Adrenal gland (tissue), 12 donors: ENCODE measurements around the gene HCRTR1. TPM values are rescaled to one million over a fixed set of nuclear protein-coding genes. Genes with fewer than 3 reads are reported as not detected.

Experiments
- DNase-seq, 7 donors: peaks; one replicate each; pipeline ENCODE4 v3.0.0-alpha.2; 2019 to 2020
- H3K27ac ChIP-seq, 5 donors: fragments of 200-600 bp; sonication (generic) in 4 of 5; 1 replicate in 3 of 5; 2 replicates in 2 of 5; pipeline versions ENCODE4 v1.5.1 to v1.8.0; 2016 to 2020; ENCODE audit warnings: mild to moderate bottlenecking in 1 of 5
- H3K27me3 ChIP-seq: fragments of 200-600 bp; 2 replicates; pipeline ENCODE4 v1.8.0; 2021
- H3K36me3 ChIP-seq, 2 donors: fragments of 200-600 bp; replicated peaks in 1 of 2; 1 replicate in 1 of 2; 2 replicates in 1 of 2; pipeline versions ENCODE4 v1.5.1 to v1.8.0; 2018 to 2022
- H3K4me1 ChIP-seq, 2 donors: fragments of 200-600 bp; replicated peaks in 1 of 2; 1 replicate in 1 of 2; 2 replicates in 1 of 2; pipeline versions ENCODE4 v1.5.1 to v1.8.0; 2018 to 2021
- H3K4me3 ChIP-seq, 4 donors: fragments of 200-600 bp; sonication (generic) in 3 of 4; one replicate each; pipeline ENCODE4 v1.5.1; 2016 to 2018
- H3K9me3 ChIP-seq, 3 donors: fragments of 200-600 bp; sonication (generic) in 1 of 3; replicated peaks in 1 of 3; 1 replicate in 2 of 3; 2 replicates in 1 of 3; pipeline versions ENCODE4 v1.5.1 to v1.8.0; 2016 to 2021
- CTCF ChIP-seq, 6 experiments: fragments of 450-650 bp in 4 of 6; fragments of 200-600 bp in 2 of 6; sonication (generic) in 1 of 6; IDR thresholded peaks; 1 replicate in 5 of 6; 2 replicates in 1 of 6; pipeline versions ENCODE4 v1.5.1 to v1.8.0; 2016 to 2021; ENCODE audit warnings: antibody characterized with exemption in 6 of 6, mild to moderate bottlenecking in 2 of 6, moderate library complexity in 1 of 6
- POLR2A ChIP-seq, 2 donors: fragments of 450-650 bp; IDR thresholded peaks; one replicate each; pipeline ENCODE4 v1.6.1; 2017; ENCODE audit warnings: antibody characterized with exemption in 2 of 2, mild to moderate bottlenecking in 2 of 2, moderate library complexity in 1 of 2
- WGBS, 4 donors: extraction: QIAGEN DNeasy Blood & Tissue Kit in 2 of 4; methylation state at CpG; one replicate each; pipeline versions ENCODE4 v1.1.5 to v1.1.7; 2013 to 2017; 5-methylcytosine and 5-hydroxymethylcytosine counted together
- intact Hi-C, 2 donors: fragments of 100-400 bp; cut with DNase I; formaldehyde crosslinking; loops; one replicate each; pipeline versions ENCODE4 v1.14.1 to v1.15.0; 2022 to 2023
- polyA plus RNA-seq, 3 donors: library from polyadenylated mRNA; stranded (reverse); fragments of 200-250 nt in 2 of 3; fragments of 350-450 nt in 1 of 3; fragmentation: Illumina TruSeq in 1 of 3; extraction: RNeasy Lipid Tissue Mini Kit (QIAGEN cat#74804) in 1 of 3; gene quantifications; one replicate each; pipeline ENCODE4 v1.2.3, GENCODE V29; 2013 to 2014
- total RNA-seq, 9 donors: library from RNA; depleted of rRNA in 4 of 9; stranded (reverse); fragments of >200 nt in 4 of 9; fragments of 120-200 nt in 1 of 9; fragmentation: NEBNext Ultra II Directional in 1 of 9; extraction: Animal tissue kit (Norgen Biotek cat#: 25700) in 1 of 9; gene quantifications; one replicate each; pipeline versions ENCODE4 v1.1.0 to v1.2.4, GENCODE V29; 2013 to 2023
- donor health status: healthy with polysubstance abuse.
- donor health status: Bipolar disorder and iron deficiency.
- donor health status: DM: yes; HTN: yes; CAD: no.
- donor health status: DM: no; HTN: no; CAD: no.
- donor health status: DM: no; HTN: no; CAD: no.
- donor health status: DM: yes; HTN: yes; CAD: no.

Gene HCRTR1
- total and polyA plus RNA-seq, 12 donors, result 0.11 to 3.5 (median 0.98) TPM; not detected in 5

- intact Hi-C loops, result loop anchor here in 1 of 2 donors (10.0 kb wide), 1 partner anchor 225 kb away; no protein-coding TSS in a partner anchor
- TF ChIP-seq POLR2A (IDR thresholded peaks at IDR 0.05), result no peak
- no peak for TF ChIP-seq CTCF (IDR thresholded peaks at IDR 0.05)
- no peaks in the 10 kb centered on the region for H3K9me3 ChIP-seq
- H3K4me1 ChIP-seq, result peaks cover 27 to 44% of the 10 kb centered on the region in 2 donors
- H3K27me3 ChIP-seq, result no peaks in the 10 kb centered on the region
- peak overlapping the region in 3 of 5 donors; percentile 9 to 59 (median 53) for H3K27ac ChIP-seq
- WGBS, 4 donors, result 77 to 90% (median 82%) methylated on average over 4 to 13 of the region's 13 CpGs
- DNase-seq, result peak in 2 of 7 donors; percentile 15 to 49
- no peak overlapping the region for H3K4me3 ChIP-seq
- H3K36me3 ChIP-seq, result no peaks in the 10 kb centered on the region
These were observed 47.8 kb upstream of the HCRTR1 start for GRCh38 chr1:31569596-31570173.

GRCh38 chr1:31570228-31570627 is 47.3 kb upstream of the HCRTR1 start:
- DNase-seq, result peak in 3 of 7 donors; percentile 11 to 48 (median 21)
- no peak overlapping the region for H3K4me3 ChIP-seq
- H3K9me3 ChIP-seq, result no peaks in the 10 kb centered on the region
- TF ChIP-seq CTCF (IDR thresholded peaks at IDR 0.05) (no peak), POLR2A (IDR thresholded peaks at IDR 0.05) (no peak)
- no peaks in the 10 kb centered on the region for H3K36me3 ChIP-seq
- intact Hi-C loops, result no loop called here
- no peak overlapping the region for H3K27ac ChIP-seq
- no peaks in the 10 kb centered on the region for H3K27me3 ChIP-seq
- H3K4me1 ChIP-seq, result peaks cover 29 to 50% of the 10 kb centered on the region in 2 donors
- 93 to 97% (median 94%) methylated on average over 6 to 11 of the region's 11 CpGs for WGBS, 4 donors

GRCh38 chr1:31570906-31571305 is 46.6 kb upstream of the HCRTR1 start:
- TF ChIP-seq CTCF (IDR thresholded peaks at IDR 0.05) (no peak), POLR2A (IDR thresholded peaks at IDR 0.05) (no peak)
- Histone ChIP-seq H3K27me3 (no peaks in the 10 kb centered on the region), H3K27ac (no peak overlapping the region), H3K4me1 (peaks cover 29 to 55% of the 10 kb centered on the region in 2 donors), H3K4me3 (no peak overlapping the region), H3K36me3 (no peaks in the 10 kb centered on the region), H3K9me3 (no peaks in the 10 kb centered on the region)
- 47 to 71% (median 61%) methylated on average over 1 of the region's 1 CpG for WGBS, 4 donors
- peak in 1 of 7 donors; percentile 12 for DNase-seq
- intact Hi-C loops, result no loop called here

- Histone ChIP-seq H3K27me3 (no peaks in the 10 kb centered on the region), H3K4me1 (peaks cover 29 to 55% of the 10 kb centered on the region in 2 donors), H3K27ac (peak overlapping the region in 1 of 5 donors; percentile 8), H3K36me3 (no peaks in the 10 kb centered on the region), H3K4me3 (no peak overlapping the region), H3K9me3 (no peaks in the 10 kb centered on the region)
- no peak for TF ChIP-seq CTCF (IDR thresholded peaks at IDR 0.05)
- TF ChIP-seq POLR2A (IDR thresholded peaks at IDR 0.05), result no peak
- 79 to 87% (median 84%) methylated on average over 12 to 14 of the region's 14 CpGs for WGBS, 4 donors
- peak in 2 of 7 donors; percentile 16 for DNase-seq
- intact Hi-C loops, result no loop called here
These were observed 45.9 kb upstream of the HCRTR1 start for GRCh38 chr1:31571340-31572295.
